H1 (cell line): ENCODE results near the gene LRP1. TPM values are rescaled to one million over a fixed set of nuclear protein-coding genes. Genes with fewer than 3 reads are reported as not detected.

ENCODE experiments used
- CTCF ChIA-PET: fragments of 300-600 bp; sonication (Branson Sonifier 250); formaldehyde crosslinking; loops from one replicate; lab custom pipeline; 2021; ENCODE audit not compliant: partially characterized antibody; lab: Charles Lee
- POLR2A ChIA-PET: fragments of 300-600 bp; sonication (Branson Sonifier 250); formaldehyde crosslinking; loops from one replicate; lab custom pipeline; 2021; ENCODE audit warnings: inconsistent platforms; ENCODE audit not compliant: partially characterized antibody; lab: Charles Lee
- DNase-seq, 2 experiments: peaks; one replicate each; pipeline versions ENCODE4 v3.0.0 to v3.0.0-alpha.2; 2010 to 2022; ENCODE audit warnings: low spot score in 2 of 2, low read depth in 1 of 2, mixed read lengths in 1 of 2
- FAIRE-seq: peaks from 2 replicates; lab custom pipeline; 2011; peaks lifted over from hg19 to GRCh38; lab: Jason Lieb, UNC
- H2AFZ ChIP-seq: 2 replicates; pipeline ENCODE4 v1.8.1; 2012; ENCODE audit warnings: low read length, inconsistent platforms
- H2AK5ac ChIP-seq: 2 replicates; pipeline ENCODE4 v1.6.1; 2013; ENCODE audit warnings: low read depth, low read length
- H2BK120ac ChIP-seq: replicated peaks from 2 replicates; pipeline ENCODE3; 2013; ENCODE audit warnings: low read depth, low read length, inconsistent platforms
- H2BK12ac ChIP-seq: 2 replicates; pipeline ENCODE4 v1.6.1; 2013; ENCODE audit warnings: low read depth, low read length
- H2BK15ac ChIP-seq: 2 replicates; pipeline ENCODE4 v1.6.1; 2013; ENCODE audit warnings: low read length
- H2BK20ac ChIP-seq: 2 replicates; pipeline ENCODE4 v1.6.1; 2013; ENCODE audit warnings: low read length
- H2BK5ac ChIP-seq: 2 replicates; pipeline ENCODE4 v1.6.1; 2013; ENCODE audit warnings: low read depth, low read length
- H3K14ac ChIP-seq: 2 replicates; pipeline ENCODE4 v1.6.1; 2013; ENCODE audit warnings: inconsistent platforms; ENCODE audit not compliant: insufficient read length
- H3K18ac ChIP-seq: 2 replicates; pipeline ENCODE4 v1.6.1; 2013; ENCODE audit warnings: low read length; ENCODE audit errors: extremely low read depth
- H3K23ac ChIP-seq: 2 replicates; pipeline ENCODE4 v1.6.1; 2013; ENCODE audit warnings: inconsistent platforms; ENCODE audit not compliant: insufficient read length
- H3K23me2 ChIP-seq: 2 replicates; pipeline ENCODE4 v1.6.1; 2013; ENCODE audit warnings: low read depth, low read length
- H3K27ac ChIP-seq: 2 replicates; pipeline ENCODE4 v1.6.1; 2011; ENCODE audit warnings: low read depth, low read length, inconsistent platforms
- H3K27me3 ChIP-seq, 4 experiments: replicated peaks in 1 of 4; 1 replicate in 1 of 4; 2 replicates in 3 of 4; pipeline versions ENCODE4 v1.6.1 to v1.8.1; 2011 to 2013; ENCODE audit warnings: low read length in 3 of 4, mild to moderate bottlenecking in 3 of 4, inconsistent platforms in 2 of 4, mixed read lengths in 2 of 4, moderate library complexity in 1 of 4; ENCODE audit not compliant: control insufficient read depth in 3 of 4, insufficient read depth in 3 of 4; ENCODE audit errors: extremely low read depth in 1 of 4
- H3K36me3 ChIP-seq, 4 experiments: 2 replicates each; pipeline versions ENCODE4 v1.6.1 to v1.8.1; 2011 to 2013; ENCODE audit warnings: mild to moderate bottlenecking in 4 of 4, low read length in 3 of 4, moderate library complexity in 2 of 4, control low read depth in 1 of 4, inconsistent platforms in 1 of 4; ENCODE audit not compliant: insufficient read depth in 4 of 4, control insufficient read depth in 2 of 4
- H3K4ac ChIP-seq: replicated peaks from 2 replicates; pipeline ENCODE3; 2013; ENCODE audit warnings: low read length, low read depth, mixed read lengths, inconsistent platforms; ENCODE audit not compliant: insufficient read length
- H3K4me1 ChIP-seq, 4 experiments: replicated peaks in 1 of 4; 1 replicate in 1 of 4; 2 replicates in 3 of 4; pipeline versions ENCODE4 v1.6.1 to v1.8.1; 2011 to 2013; ENCODE audit warnings: low read length in 3 of 4, inconsistent platforms in 2 of 4, mixed read lengths in 1 of 4; ENCODE audit not compliant: insufficient read depth in 4 of 4, control insufficient read depth in 3 of 4
- H3K4me2 ChIP-seq, 2 experiments: 2 replicates each; pipeline versions ENCODE4 v1.6.1 to v1.8.1; 2011 to 2013; ENCODE audit warnings: low read depth in 2 of 2, low read length in 2 of 2, control low read depth in 1 of 2, inconsistent platforms in 1 of 2, mild to moderate bottlenecking in 1 of 2; ENCODE audit not compliant: insufficient read depth in 1 of 2
- H3K4me3 ChIP-seq, 4 experiments: fragments of 200-600, 300-600 bp in 1 of 4; sonication (generic), shearing (Covaris generic), sonication (Bioruptor Twin) in 1 of 4; 2 replicates each; pipeline versions ENCODE4 v1.5.1 to v1.8.1; 2011 to 2016; ENCODE audit warnings: low read length in 4 of 4, low read depth in 3 of 4, control low read depth in 2 of 4, inconsistent platforms in 2 of 4, mild to moderate bottlenecking in 2 of 4, mixed read lengths in 1 of 4, moderate library complexity in 1 of 4; ENCODE audit not compliant: insufficient read depth in 2 of 4; ENCODE audit errors: extremely low read depth in 1 of 4
- H3K56ac ChIP-seq: replicated peaks from 2 replicates; pipeline ENCODE3; 2013; ENCODE audit warnings: low read depth, mild to moderate bottlenecking, mixed read lengths, low read length, inconsistent platforms; ENCODE audit not compliant: insufficient read length
- H3K79me1 ChIP-seq: 2 replicates; pipeline ENCODE4 v1.6.1; 2013; ENCODE audit warnings: low read depth, low read length, control low read depth
- H3K79me2 ChIP-seq, 2 experiments: 2 replicates each; pipeline versions ENCODE4 v1.6.1 to v1.8.1; 2012 to 2013; ENCODE audit warnings: low read length in 2 of 2, mild to moderate bottlenecking in 2 of 2, inconsistent platforms in 1 of 2; ENCODE audit not compliant: insufficient read depth in 2 of 2, control insufficient read depth in 1 of 2
- H3K9ac ChIP-seq, 4 experiments: replicated peaks in 1 of 4; 1 replicate in 1 of 4; 2 replicates in 3 of 4; pipeline versions ENCODE4 v1.6.1 to v1.8.1; 2011 to 2013; ENCODE audit warnings: low read depth in 3 of 4, low read length in 3 of 4, control low read depth in 2 of 4, mild to moderate bottlenecking in 2 of 4, moderate library complexity in 2 of 4, inconsistent platforms in 1 of 4; ENCODE audit errors: extremely low read depth in 1 of 4
- H3K9me3 ChIP-seq, 2 experiments: 2 replicates each; pipeline versions ENCODE4 v1.6.1 to v1.8.1; 2012 to 2013; ENCODE audit warnings: mild to moderate bottlenecking in 2 of 2, moderate library complexity in 2 of 2, control low read depth in 1 of 2, inconsistent platforms in 1 of 2, low read depth in 1 of 2, low read length in 1 of 2, mixed read lengths in 1 of 2; ENCODE audit not compliant: insufficient read depth in 2 of 2
- H4K20me1 ChIP-seq, 2 experiments: replicated peaks in 1 of 2; 2 replicates each; pipeline versions ENCODE3 to v1.8.1; 2011 to 2013; ENCODE audit warnings: inconsistent platforms in 2 of 2, low read length in 2 of 2, mild to moderate bottlenecking in 1 of 2; ENCODE audit not compliant: insufficient read depth in 2 of 2, control insufficient read depth in 1 of 2
- H4K5ac ChIP-seq: 2 replicates; pipeline ENCODE4 v1.6.1; 2013; ENCODE audit warnings: low read length, low read depth, mixed read lengths, inconsistent platforms; ENCODE audit not compliant: insufficient read length
- H4K8ac ChIP-seq: 2 replicates; pipeline ENCODE4 v1.8.0; 2013; ENCODE audit warnings: mild to moderate bottlenecking, moderate library complexity, low read length, inconsistent platforms; ENCODE audit not compliant: insufficient read depth; ENCODE audit errors: extremely low read depth
- H4K91ac ChIP-seq: replicated peaks from 2 replicates; pipeline ENCODE3; 2013; ENCODE audit warnings: low read length, mixed read lengths, inconsistent platforms; ENCODE audit not compliant: insufficient read length
- EGR1 ChIP-seq: IDR thresholded peaks from 2 replicates; pipeline ENCODE4 v1.6.1; 2011; ENCODE audit warnings: low read depth, low read length, borderline replicate concordance
- WGBS, 2 experiments: shearing (Covaris generic) in 1 of 2; methylation state at CpG; one replicate each; pipeline versions ENCODE4 v1.1.6 to v1.1.7; 2013 to 2015; ENCODE audit warnings: low lambda C conversion rate in 2 of 2, mixed read lengths in 2 of 2, inconsistent platforms in 1 of 2, low coverage in 1 of 2, missing lambda C conversion rate in 1 of 2; ENCODE audit not compliant: insufficient replicate concordance in 2 of 2, insufficient coverage in 1 of 2, insufficient read length in 1 of 2; ENCODE audit errors: extremely low coverage in 1 of 2, missing lambda C conversion rate in 1 of 2; 5-methylcytosine and 5-hydroxymethylcytosine counted together
- polyA plus RNA-seq, 7 experiments: library from polyadenylated mRNA; depleted of rRNA in 3 of 7; stranded (reverse) in 5 of 7; unstranded in 2 of 7; fragments of >200 nt in 5 of 7; fragments of 200-250 nt in 2 of 7; gene quantifications; 1 replicate in 5 of 7; 2 replicates in 1 of 7; 4 replicates in 1 of 7; pipeline versions ENCODE4 v1.2.1 to v1.2.3, GENCODE V29; 2011 to 2013; ENCODE audit warnings: missing spikeins in 2 of 7, mixed read lengths in 2 of 7
- total RNA-seq: library from RNA; stranded (reverse); fragmentation: NEBNext Ultra II Directional; extraction: Animal tissue kit (Norgen Biotek cat#: 25700); gene quantifications from 2 replicates; pipeline ENCODE4 v1.2.1, GENCODE V29; 2021

Gene LRP1
- total and polyA plus RNA-seq, 2 of the 8 experiments (the other 6 are each of a cell fraction or from before 2014, with no cell fraction given): 35.3 to 92.5 TPM

DNA sequence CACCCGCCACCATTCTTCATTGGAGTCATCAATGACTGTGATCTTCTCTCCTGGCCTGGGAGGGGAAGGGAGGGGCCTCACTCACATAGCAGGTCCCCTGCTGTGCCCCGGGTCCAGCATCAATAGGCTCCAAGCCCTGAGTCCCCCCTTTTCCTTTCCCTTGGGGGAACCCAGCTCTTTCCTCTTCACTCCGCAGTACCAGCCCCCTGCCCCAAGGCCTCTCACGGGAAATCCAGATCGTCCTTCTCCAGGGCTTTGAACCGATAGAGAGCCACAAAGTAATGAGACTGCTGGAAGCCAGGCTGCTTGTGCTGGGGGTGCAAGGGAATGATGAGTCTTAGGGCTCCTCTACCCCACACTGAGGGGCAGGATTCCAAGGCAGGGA, 116.0 kb downstream of the LRP1 start:
- H4K8ac ChIP-seq: no peak overlapping the region
- no peak for TF ChIP-seq EGR1
- TF ChIP-seq, all 59 proteins: peak for 0
- Histone ChIP-seq H4K5ac (no peak overlapping the region), H3K27me3 (peaks cover 30 to 45% (median 43%) of the 10 kb centered on the region in 4 experiments), H3K56ac (no peak overlapping the region), H3K36me3 (no peaks in the 10 kb centered on the region), H2AFZ (no peak overlapping the region), H2AK5ac (peak overlapping the region; percentile 70), H3K4me1 (peaks cover 5 to 39% (median 27%) of the 10 kb centered on the region in 4 experiments), H3K79me1 (no peaks in the 10 kb centered on the region), H2BK15ac (0 out of 2 replicates have a peak overlapping the region, but pooled peaks have one; percentile 13), H3K9me3 (no peaks in the 10 kb centered on the region; a peak in 1 of 4 replicates), H3K23me2 (peaks cover 15% of the 10 kb centered on the region; the same call in 1 of the 2 replicates), H2BK120ac (no peak overlapping the region), H3K4me3 (peak overlapping the region in 1 of 4 experiments; percentile 67; a peak in 1 of 8 replicates), H3K23ac (no peak overlapping the region), H3K4me2 (peak overlapping the region in 1 of 2 experiments; percentile 89; a peak in 1 of 4 replicates), H3K27ac (no peak overlapping the region), H2BK12ac (peak overlapping the region; percentile 7; the same call in 1 of the 2 replicates), H3K9ac (no peak overlapping the region), H3K79me2 (no peaks in the 10 kb centered on the region), H4K20me1 (peaks cover 2 to 8% of the 10 kb centered on the region in 2 experiments), H2BK20ac (no peak overlapping the region), H3K14ac (no peak overlapping the region), H2BK5ac (no peak overlapping the region), H3K4ac (no peak overlapping the region), H3K18ac (no peak overlapping the region), H4K91ac (no peak overlapping the region)
- FAIRE-seq (no peak), DNase-seq (no peak)
- POLR2A ChIA-PET: interaction anchor here (0.9 to 23.7 kb wide), 6 partner anchors 15 to 210 kb away, joined by 3 to 852 read pairs (median 4); partner anchors contain the start of genes LRP1, NXPH4 and SHMT2
- CTCF ChIA-PET: interaction anchor here (0.6 to 27.9 kb wide), 16 partner anchors 7 to 1004 kb away, joined by 3 to 726 read pairs (median 4); partner anchors contain the start of genes ARHGAP9, GLI1, INHBE and NEMP1
- 77% methylated on average over 6 of the region's 6 CpGs; no CpG with 5 or more reads in 1 of the 2 experiments for WGBS, 2 experiments
